HG02642 (cell line): Measurements from ENCODE around the gene TAF4.

ENCODE experiments used
- ATAC-seq: cut with Tn5 transposase; IDR thresholded peaks from one replicate; pipeline ENCODE4 v1.9.1; 2021; ENCODE audit warnings: mild to moderate bottlenecking; ENCODE audit not compliant: unreplicated experiment, poor library complexity

Gene TAF4

DNA sequence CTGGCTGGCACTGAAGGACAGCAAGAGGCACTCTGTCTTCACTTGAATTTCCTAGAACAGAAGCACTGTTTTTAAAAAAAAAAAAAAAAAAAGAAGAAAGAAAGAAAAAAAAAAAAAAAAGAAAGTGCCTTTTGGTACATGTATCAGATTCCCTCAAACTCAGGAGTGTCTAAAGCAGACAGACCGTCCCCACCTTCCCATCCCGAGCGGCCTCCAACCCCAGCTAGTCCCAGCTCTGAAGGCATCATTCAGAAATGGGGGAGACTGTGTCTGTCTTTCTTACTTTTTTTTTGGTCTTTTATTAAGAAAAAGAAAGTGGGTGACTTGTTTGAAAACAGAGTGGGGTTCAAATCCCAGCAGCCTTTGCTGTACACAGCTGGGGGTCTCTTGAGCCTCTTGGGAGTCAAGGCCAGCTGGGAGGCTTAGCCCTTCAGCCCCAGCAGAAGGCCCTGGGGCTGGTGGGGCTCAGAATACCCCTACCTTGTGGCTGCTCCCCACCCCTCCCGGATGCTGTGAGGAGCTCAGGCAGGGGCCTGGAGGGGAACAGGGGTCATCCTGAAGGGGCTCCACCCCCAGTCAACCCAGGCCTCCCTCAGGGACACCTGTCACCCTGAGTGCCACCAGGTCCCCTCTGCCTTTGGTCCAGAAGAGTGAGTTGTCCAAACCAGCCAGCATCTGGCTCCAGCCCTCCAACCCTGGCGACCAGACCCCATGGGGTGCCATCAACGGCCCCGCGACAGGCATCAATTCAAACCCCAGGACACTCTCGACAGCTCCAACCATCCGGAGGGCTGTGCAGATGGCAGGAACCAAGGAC, 128.3 kb downstream of the TAF4 start:
- no peak for ATAC-seq

- ATAC-seq = no peak
Observed at GRCh38 chr20:61936701-61937131, 129.0 kb downstream of the TAF4 start.

DNA sequence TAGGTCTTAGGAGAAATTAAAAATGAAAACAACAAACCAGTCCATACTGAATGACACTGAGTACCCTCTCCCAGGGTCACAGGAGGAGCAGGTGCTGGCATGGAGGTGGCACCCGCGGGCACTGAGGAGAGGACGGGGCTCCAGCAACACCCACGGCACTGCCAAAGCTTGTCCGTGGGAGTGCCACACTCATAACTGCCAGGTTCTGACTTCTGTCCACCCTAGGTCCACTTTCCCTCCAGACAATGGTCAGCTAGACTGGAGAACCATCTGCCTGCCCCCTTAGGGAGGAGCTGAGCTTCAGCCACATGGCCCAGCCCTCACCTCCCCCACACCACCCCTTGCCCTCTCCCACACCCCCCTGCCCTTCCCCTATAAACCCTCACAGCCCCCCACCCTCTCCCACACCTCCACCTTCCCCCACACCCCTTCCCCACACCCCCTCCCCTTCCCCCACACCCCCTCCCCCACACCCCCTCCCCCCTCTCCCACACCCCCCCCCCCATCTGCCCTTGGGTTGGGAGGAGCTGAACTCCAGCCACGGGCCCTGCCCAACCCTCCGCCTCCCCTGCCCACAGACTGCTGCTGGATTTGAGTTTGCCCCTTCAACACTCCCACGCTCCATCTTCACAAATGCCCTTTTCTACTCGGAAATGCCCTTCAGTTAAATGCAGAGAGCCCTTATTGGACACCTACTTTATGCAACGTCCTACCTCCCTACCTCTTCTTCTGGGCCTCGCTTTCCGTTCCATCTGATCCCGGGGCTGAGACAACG, 129.6 kb downstream of the TAF4 start:
- ATAC-seq = no peak

GRCh38 chr20:61934716-61935530, 130.8 kb downstream of the TAF4 start:
- ATAC-seq = no peak

DNA sequence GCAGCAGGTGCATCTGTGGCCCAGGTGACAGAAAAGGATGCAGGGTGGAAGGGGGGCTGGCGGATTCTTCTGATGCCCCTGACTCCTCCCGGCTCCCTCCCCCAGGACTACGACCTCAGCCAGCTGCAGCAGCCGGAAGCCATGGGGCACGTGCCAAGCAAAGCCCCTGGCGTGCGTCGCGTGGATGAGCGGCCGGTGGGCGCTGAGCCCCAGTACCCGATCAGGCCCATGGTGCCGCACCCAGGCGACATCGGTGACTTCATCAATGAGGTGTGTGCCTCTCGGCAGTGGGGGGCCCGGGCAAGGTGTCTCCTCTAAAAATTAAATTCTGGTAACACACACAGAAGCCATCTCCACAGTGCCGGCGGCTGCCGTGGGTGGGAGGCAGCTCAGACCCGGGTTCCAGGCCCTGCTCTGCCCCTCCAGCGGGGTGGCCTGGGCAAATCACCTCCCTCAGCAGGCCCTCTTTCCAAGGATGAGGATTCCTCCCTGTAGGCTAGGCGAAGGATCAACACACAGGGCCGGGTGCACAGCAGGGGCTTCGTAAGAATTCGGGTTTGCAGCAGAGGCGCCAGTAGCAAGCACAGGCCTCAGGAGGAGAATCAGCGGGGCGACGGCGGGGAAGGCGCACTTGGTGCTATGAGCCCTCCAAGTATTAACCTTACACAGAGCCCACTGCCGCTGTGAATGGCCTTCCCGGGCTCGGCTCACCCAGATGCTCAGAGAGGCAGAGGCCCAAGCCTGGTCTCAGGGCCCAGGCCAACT, 131.5 kb downstream of the TAF4 start:
- no peak for ATAC-seq

GRCh38 chr20:61933481-61933950, 132.2 kb downstream of the TAF4 start:
- no peak for ATAC-seq

DNA sequence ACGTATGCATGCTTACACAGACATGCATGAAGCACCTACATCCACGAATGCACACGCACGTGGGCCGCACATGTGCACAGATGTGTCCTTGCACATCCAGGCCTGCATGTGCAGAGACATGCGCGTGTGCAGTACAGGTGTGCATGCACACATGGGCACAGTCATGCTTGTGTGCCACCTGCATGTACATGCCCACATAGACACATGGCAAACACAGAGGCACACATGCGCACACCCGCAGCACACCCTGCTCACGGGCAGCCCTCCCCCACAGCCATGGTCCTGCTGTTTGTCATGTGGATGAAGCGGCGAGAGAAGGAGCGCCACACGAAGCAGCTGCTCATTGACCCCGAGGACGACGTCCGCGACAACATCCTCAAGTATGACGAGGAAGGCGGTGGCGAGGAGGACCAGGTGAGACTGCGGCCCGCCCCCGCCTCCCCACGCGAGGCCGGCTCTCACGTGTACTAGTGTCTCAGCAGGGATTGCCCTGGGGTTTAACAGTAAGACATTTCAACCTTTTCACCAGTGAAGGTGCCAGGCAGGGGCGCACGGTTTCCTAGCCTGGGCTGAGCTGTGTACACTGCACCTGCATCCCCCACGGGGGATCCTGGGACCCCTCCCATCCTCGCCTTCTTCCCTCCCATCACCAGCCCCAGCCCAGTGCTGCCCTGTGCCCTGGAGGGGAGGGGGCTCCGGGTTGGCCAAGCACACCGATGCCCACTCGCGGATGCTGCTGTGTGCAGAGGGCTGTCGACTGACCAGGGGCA, 132.8 kb downstream of the TAF4 start:
- ATAC-seq = no peak

DNA sequence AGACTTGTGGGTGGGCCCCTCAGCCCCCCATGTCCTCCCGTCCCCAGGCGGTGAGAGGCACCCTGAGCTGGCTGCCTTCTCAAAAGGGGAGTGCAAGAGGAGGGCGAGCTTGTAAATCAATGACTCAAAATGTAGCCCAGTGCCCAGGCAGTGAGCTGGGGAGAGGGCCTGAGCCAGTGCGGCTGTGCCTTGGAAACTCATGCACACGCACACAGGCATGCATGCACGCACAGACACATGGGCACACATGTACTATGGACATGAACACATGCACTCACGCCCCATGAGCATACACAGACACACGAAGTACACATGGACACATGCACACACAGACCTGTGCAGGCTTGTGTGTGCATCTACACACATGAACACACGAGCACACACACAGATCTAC, 133.5 kb downstream of the TAF4 start:
- no peak for ATAC-seq

GRCh38 chr20:61931476-61932198, 134.0 kb downstream of the TAF4 start:
- no peak for ATAC-seq

DNA sequence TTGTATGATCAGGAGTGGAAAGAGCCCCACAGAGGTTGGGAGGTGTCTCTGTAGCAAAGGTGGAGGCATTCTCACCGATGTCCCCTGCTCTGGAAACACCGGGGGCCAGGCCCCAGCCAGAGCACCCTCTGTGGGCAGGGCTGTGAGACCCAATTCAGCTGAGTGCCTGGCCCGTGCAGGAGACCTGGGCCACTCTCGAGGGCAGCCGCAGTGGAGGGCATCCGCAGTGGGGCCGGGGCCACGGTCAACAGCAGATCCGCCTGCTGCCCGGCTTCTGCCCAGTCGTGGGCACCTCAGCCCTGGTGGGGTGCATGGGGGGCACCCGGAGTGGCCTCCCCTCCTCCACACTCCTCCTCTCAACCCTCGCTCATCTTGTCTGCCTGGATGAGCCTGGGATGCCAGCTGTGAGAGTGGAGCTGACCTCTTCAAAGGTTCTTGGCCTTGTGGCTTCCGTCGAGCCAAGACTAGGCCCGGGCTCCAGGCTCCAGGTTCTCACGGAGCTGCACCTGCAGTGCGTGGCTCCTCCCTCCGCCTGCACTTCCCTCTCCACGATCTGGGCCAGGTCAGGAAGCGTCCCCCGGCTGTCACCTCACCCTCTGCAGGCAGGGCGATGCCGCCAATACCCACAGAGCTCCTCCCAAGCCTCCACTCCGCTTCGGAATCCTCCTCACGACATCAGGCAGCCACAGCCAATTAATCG, 134.8 kb downstream of the TAF4 start:
- no peak for ATAC-seq

DNA sequence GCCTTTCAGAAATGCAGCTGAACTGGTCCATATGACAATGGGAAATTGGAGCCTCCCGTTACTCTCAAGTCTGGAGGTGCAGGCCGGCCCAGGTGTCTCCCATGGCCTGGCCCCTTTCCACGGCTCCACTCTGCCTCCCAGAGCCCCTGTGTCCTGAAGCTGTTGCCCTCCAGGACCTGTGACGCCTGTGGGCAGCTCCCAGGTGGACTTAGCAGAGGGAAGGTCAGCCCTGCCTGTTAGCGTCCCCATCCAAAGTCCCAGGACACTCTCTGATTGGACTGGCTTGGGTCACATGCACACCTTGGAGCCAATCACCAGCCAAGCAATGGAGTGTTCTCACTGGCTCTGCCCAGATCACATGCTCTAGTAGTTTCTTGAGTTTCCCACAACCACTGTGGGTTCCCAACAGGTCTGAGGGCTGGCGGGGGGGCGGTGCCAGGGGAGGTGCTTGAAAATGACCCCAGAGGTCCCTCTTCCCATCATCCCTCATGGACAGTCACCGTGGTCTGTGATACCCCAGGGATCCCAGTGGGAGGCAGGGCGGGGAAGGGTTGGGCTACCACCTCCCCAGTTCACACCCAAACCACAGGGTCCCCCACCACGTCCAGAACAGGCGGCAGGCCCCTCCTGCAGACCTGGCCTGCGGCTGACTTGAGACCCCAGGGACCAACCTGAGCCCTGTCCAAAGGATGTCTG, 135.6 kb downstream of the TAF4 start:
- no peak for ATAC-seq

DNA sequence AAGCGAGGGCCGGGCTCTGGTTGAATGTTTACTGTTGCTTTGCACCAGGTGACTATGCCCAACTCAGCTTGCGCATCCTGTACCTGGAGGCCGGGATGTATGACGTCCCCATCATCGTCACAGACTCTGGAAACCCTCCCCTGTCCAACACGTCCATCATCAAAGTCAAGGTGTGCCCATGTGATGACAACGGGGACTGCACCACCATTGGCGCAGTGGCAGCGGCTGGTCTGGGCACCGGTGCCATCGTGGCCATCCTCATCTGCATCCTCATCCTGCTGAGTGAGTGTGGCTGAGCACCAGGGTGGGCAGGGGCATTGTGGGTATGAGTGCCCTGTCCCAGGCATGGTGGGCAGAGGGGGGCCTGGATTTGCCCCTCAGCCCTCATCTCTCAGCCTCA, 136.1 kb downstream of the TAF4 start:
- no peak for ATAC-seq

DNA sequence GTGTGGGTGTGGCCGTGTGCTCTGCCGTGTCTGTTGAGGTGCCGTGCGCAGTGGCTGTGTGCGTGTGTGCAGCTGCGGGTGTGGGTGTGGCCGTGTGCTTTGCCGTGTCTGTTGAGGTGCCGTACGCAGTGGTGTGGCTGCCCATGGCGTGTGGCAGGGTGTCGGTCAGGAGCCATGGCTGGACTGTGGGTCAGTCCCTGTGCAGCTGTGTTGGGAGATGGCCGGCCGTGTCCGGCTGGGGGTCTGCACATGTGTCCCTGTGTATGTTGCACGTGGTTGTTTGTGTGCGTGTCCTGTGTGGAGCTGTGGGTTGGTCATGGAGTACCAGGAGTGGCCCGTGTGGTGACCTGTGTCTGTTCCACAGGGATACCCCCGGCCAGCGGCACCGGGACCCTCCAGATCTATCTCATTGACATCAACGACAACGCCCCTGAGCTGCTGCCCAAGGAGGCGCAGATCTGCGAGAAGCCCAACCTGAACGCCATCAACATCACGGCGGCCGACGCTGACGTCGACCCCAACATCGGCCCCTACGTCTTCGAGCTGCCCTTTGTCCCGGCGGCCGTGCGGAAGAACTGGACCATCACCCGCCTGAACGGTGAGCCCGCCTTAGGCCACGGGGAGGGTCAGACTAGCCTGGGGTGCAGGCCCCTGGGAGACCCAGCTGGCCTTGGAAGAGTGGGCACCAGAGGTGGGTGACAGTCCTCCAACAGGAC, 137.7 kb downstream of the TAF4 start:
- no peak for ATAC-seq

- no peak for ATAC-seq
Observed at GRCh38 chr20:61927193-61927825, 138.4 kb downstream of the TAF4 start.

DNA sequence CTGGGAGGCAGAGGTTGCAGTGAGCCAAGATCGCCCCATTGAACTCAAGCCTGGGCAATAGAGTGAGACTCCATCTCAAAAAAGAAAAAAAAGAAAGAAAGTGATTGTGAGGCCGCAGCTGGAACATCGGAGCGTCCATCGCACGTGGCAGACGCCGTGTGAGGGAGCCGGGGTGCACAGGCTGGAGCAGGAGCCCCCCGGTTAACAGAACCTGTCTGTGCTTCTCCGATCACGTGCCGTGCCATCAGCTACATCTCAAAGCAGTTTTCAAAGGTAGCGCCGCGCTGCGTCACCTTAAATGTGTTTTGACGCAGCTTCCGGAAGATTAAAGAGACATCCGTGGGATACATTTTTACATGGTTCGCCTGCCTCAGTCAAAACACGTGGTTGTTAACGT, 138.9 kb downstream of the TAF4 start:
- ATAC-seq = no peak

DNA sequence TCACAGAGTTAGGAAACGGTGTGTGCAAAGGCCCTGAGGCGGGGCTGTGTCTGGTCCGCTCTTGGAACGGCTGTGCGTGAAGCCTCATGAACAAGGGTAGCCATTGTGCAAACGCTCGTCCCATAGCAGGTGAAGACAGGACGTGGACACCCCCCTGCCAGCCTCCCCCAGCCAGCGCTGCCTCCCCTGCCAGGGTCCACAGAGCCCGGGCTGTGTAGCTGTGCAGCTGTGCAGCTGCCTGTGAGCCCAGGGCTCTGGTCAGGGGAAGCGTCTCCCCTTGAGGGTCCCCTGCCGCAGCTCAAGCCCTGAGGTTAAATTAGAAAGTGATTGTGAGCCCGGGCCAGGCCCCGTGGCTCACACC, 139.4 kb downstream of the TAF4 start:
- no peak for ATAC-seq
